T-helper 1 cell treated with Interleukin-12 subunit alpha and Interleukin-12 subunit beta and Interleukin-4 antibody, amounts not matched to agents 30 μg/mL and 1 μg/mL, for 36 hours (primary cell): ENCODE results near the gene AIPL1.

Experiments used
- H3K27ac Mint-ChIP-seq: one replicate; pipeline ENCODE4 v1.8.0; 2021; ENCODE audit warnings: mild to moderate bottlenecking, mixed read lengths
- H3K27me3 Mint-ChIP-seq: one replicate; pipeline ENCODE4 v1.8.0; 2021; ENCODE audit warnings: low read depth, mixed read lengths
- H3K36me3 Mint-ChIP-seq: one replicate; pipeline ENCODE4 v1.8.0; 2021; ENCODE audit warnings: low read depth, mixed read lengths
- H3K4me1 Mint-ChIP-seq: one replicate; pipeline ENCODE4 v1.8.0; 2021; ENCODE audit warnings: low read depth, mixed read lengths
- H3K4me3 Mint-ChIP-seq: one replicate; pipeline ENCODE4 v1.8.0; 2021; ENCODE audit warnings: mild to moderate bottlenecking, moderate library complexity, mixed read lengths
- H3K9me3 Mint-ChIP-seq: one replicate; pipeline ENCODE4 v1.8.0; 2021; ENCODE audit warnings: mixed read lengths

Gene AIPL1

DNA sequence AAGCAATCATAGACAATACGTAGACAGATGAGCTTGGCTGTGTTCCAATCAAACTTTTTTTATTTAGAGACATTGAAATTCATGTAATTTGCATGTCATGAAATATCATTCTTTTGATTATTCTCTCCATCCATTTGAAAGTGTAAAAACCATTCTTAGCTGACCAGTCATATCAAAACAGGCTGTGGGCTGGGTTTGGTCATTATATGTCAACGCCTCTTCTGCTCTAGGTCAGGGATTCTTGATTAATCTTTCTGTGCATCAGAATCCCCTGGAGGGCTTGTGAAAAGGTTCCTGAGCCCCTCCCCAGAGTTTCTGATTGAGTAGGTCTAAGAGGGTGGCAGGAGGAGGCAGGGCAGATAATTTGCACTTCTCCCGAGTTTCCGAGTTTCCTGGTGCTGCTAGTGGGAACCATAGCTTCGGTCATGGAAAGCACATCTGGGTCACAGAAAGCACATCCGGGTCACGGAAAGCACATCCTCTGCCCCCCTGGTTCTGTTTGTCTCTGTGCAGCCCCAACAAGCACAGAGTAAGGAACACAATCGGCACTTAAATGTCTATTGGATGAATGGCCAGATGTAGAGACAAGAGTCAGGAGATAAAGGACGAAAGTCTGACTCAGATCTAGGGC, 25.7 kb upstream of the AIPL1 start:
- peaks cover 8% of the 10 kb centered on the region for H3K27me3 Mint-ChIP-seq
- H3K4me1 Mint-ChIP-seq = peaks cover 17% of the 10 kb centered on the region
- H3K27ac Mint-ChIP-seq = no peak overlapping the region
- H3K9me3 Mint-ChIP-seq = no peaks in the 10 kb centered on the region
- no peak overlapping the region for H3K4me3 Mint-ChIP-seq
- H3K36me3 Mint-ChIP-seq = no peaks in the 10 kb centered on the region

DNA sequence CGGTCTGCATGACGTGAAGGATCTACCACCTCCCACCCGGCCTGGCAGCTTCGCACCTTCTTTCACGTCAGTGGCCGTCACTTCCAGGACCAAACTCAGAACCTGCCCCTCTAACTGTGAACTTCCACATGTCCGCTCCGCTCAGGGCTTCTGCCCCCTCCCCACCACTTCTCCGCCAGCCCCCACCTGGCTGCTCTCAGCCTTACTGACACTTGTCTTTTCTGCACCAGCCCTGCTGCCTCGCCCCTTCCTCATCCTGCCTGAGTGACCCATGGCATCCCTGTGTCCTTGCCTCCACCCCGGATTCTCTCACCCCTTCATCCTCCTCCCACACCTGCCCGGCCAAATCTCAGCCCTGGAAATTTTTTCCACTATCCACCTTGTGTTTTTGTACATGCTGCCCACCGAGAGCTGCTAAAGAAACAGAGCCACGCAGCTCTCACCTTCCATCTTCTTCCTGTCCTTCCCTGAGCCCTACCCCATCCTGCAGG, 23.6 kb upstream of the AIPL1 start:
- peaks cover 17% of the 10 kb centered on the region for H3K4me1 Mint-ChIP-seq
- no peaks in the 10 kb centered on the region for H3K36me3 Mint-ChIP-seq
- H3K27me3 Mint-ChIP-seq = peaks cover 13% of the 10 kb centered on the region

DNA sequence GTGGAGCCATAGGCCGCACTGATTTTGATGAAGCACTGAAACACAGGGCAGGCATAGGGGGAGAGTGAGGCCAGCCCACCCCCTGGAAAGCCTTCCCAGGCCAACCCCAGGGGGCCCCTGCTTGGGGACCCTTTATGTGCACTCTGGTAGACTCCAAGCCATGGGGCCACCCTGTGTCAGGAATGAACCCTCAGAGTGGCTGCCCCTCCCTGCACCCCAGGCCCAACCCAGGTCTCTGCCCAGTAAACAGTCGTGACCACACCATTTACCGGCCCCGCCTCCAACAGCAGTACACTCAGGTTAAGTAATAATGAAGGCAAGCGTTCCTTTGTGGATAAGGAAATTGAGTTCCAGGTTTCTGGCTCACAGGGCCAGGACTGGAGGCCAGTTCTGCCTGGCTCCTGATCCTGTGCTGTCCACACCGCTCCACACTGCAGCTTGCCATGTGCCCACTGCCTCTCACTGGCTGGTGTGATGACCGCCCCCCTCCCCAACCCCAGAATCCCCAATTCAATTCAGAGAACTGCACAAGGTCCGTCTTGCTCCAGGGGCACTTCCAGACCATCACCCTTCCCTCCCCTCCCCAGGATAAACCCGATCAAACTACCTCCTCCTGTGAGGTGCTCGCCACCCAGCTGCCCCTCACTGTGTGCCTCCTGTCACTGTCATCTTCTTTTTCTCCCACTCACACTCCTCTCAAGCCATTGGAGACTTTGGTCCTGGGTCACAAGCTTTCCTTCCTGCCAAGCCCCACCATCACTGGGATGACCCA, 23.0 kb upstream of the AIPL1 start:
- Mint-ChIP-seq H3K27ac (no peak overlapping the region), H3K27me3 (peaks cover 15% of the 10 kb centered on the region), H3K9me3 (no peaks in the 10 kb centered on the region), H3K36me3 (no peaks in the 10 kb centered on the region), H3K4me1 (peaks cover 17% of the 10 kb centered on the region), H3K4me3 (no peak overlapping the region)

More for the DNA sequence above, 23.6 kb upstream of the AIPL1 start:
- no peaks in the 10 kb centered on the region for H3K9me3 Mint-ChIP-seq
- no peak overlapping the region for H3K27ac Mint-ChIP-seq
- no peak overlapping the region for H3K4me3 Mint-ChIP-seq

- Mint-ChIP-seq H3K27ac (no peak overlapping the region), H3K27me3 (peaks cover 15% of the 10 kb centered on the region)
Measured at GRCh38 chr17:6456914-6457687, 22.2 kb upstream of the AIPL1 start.

GRCh38 chr17:6456321-6456720, 21.4 kb upstream of the AIPL1 start:
- peaks cover 15% of the 10 kb centered on the region for H3K27me3 Mint-ChIP-seq
- H3K4me3 Mint-ChIP-seq = no peak overlapping the region
- no peaks in the 10 kb centered on the region for H3K9me3 Mint-ChIP-seq
- no peaks in the 10 kb centered on the region for H3K36me3 Mint-ChIP-seq
- H3K4me1 Mint-ChIP-seq = peaks cover 10% of the 10 kb centered on the region
- no peak overlapping the region for H3K27ac Mint-ChIP-seq

More at GRCh38 chr17:6456914-6457687, 22.2 kb upstream of the AIPL1 start:
- no peaks in the 10 kb centered on the region for H3K36me3 Mint-ChIP-seq
- H3K9me3 Mint-ChIP-seq = no peaks in the 10 kb centered on the region
- H3K4me3 Mint-ChIP-seq = no peak overlapping the region
- peaks cover 15% of the 10 kb centered on the region for H3K4me1 Mint-ChIP-seq

GRCh38 chr17:6455321-6455705, 20.4 kb upstream of the AIPL1 start:
- Mint-ChIP-seq H3K4me1 (peaks cover 10% of the 10 kb centered on the region), H3K27ac (no peak overlapping the region), H3K9me3 (no peaks in the 10 kb centered on the region), H3K4me3 (no peak overlapping the region), H3K36me3 (peaks cover under 1% of the 10 kb centered on the region), H3K27me3 (peaks cover 15% of the 10 kb centered on the region)

- H3K27ac Mint-ChIP-seq = no peak overlapping the region
- H3K4me3 Mint-ChIP-seq = no peak overlapping the region
Measured at GRCh38 chr17:6454495-6455320, 19.8 kb upstream of the AIPL1 start.

GRCh38 chr17:6453279-6454024, 18.5 kb upstream of the AIPL1 start:
- Mint-ChIP-seq H3K9me3 (no peaks in the 10 kb centered on the region), H3K4me3 (no peak overlapping the region), H3K4me1 (peaks cover 10% of the 10 kb centered on the region), H3K27me3 (peaks cover 15% of the 10 kb centered on the region), H3K27ac (no peak overlapping the region), H3K36me3 (peaks cover 7% of the 10 kb centered on the region)

More at GRCh38 chr17:6454495-6455320, 19.8 kb upstream of the AIPL1 start:
- H3K27me3 Mint-ChIP-seq = peaks cover 15% of the 10 kb centered on the region
- H3K36me3 Mint-ChIP-seq = peaks cover 5% of the 10 kb centered on the region
- H3K9me3 Mint-ChIP-seq = no peaks in the 10 kb centered on the region
- H3K4me1 Mint-ChIP-seq = peaks cover 10% of the 10 kb centered on the region

GRCh38 chr17:6452471-6453266, 17.7 kb upstream of the AIPL1 start:
- no peak overlapping the region for H3K4me3 Mint-ChIP-seq
- H3K27me3 Mint-ChIP-seq = peaks cover 15% of the 10 kb centered on the region
- H3K9me3 Mint-ChIP-seq = no peaks in the 10 kb centered on the region
- H3K36me3 Mint-ChIP-seq = peaks cover 7% of the 10 kb centered on the region
- no peak overlapping the region for H3K27ac Mint-ChIP-seq
- peaks cover 10% of the 10 kb centered on the region for H3K4me1 Mint-ChIP-seq

DNA sequence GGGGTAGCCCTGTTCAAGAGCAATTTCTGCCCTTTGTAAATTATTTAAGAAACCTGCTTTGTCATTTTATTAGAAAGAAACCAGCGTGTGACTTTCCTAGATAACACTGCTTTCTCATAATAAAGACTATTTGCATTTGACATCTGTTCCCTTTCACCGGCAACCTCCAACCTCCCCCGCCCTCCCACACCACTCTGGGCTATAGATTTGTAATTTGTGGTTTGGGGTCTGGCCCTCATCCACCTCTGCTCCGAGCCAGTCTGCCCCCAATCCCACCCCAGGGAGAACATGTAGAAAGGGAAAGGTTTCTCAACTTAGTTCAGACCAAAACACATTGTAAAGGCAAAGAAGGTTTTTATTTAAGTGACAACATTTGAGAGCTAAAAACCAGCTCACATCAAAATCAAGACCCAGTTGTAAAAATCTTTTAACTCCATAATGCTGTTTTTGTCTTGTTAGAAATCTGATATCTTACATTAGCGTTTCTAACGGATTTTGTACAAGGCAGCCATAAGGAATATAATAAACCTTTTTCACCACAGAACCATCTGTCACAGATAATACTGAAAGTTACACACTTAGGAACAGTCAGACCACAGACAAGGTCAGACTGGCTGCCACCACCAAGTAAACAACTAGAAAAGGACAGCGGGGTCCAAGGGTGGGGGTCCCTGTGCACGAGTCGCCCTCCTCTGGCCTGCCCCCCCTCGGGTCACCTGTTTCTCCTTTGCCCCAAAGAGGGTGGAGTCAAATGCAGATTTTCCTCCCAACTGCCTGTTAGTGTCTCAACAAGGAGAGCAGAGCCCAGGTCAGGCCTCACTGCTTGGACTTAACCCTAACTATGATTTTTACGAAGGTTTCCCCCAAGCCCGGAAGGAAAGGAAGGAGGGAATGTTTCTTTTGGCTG, 16.3 kb upstream of the AIPL1 start:
- H3K4me1 Mint-ChIP-seq = no peaks in the 10 kb centered on the region
- peaks cover 7% of the 10 kb centered on the region for H3K36me3 Mint-ChIP-seq
- H3K27ac Mint-ChIP-seq = no peak overlapping the region
- no peak overlapping the region for H3K4me3 Mint-ChIP-seq
- H3K27me3 Mint-ChIP-seq = peaks cover 9% of the 10 kb centered on the region
- H3K9me3 Mint-ChIP-seq = no peaks in the 10 kb centered on the region

DNA sequence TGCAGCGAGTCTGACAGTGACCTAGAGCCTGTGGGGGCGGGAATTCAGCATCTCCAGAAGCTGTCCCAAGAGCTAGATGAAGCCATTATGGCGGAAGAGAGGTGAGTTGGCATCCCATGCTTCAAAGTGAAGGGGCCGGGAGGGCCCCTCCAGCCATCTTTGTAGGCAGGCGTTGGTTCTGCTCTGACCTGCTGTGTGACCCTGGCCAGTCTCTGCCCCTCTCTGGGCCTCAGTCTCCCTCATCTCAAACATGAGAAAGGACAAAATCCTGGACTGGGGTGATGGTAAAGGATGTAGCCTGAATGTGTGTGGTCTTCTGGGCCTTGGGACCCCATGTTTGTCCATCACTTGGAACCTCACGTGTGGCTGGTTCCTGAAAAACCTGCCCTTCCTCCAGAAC, 14.4 kb upstream of the AIPL1 start:
- Mint-ChIP-seq H3K4me1 (peaks cover 4% of the 10 kb centered on the region), H3K27me3 (peaks cover 5% of the 10 kb centered on the region), H3K9me3 (no peaks in the 10 kb centered on the region), H3K36me3 (peaks cover 8% of the 10 kb centered on the region), H3K4me3 (no peak overlapping the region), H3K27ac (no peak overlapping the region)

- H3K27ac Mint-ChIP-seq = no peak overlapping the region
- H3K27me3 Mint-ChIP-seq = peaks cover 2% of the 10 kb centered on the region
- H3K4me3 Mint-ChIP-seq = no peak overlapping the region
- H3K4me1 Mint-ChIP-seq = peaks cover 8% of the 10 kb centered on the region
- H3K9me3 Mint-ChIP-seq = no peaks in the 10 kb centered on the region
- peaks cover 9% of the 10 kb centered on the region for H3K36me3 Mint-ChIP-seq
Measured at GRCh38 chr17:6448473-6448872, 13.6 kb upstream of the AIPL1 start.
